NCI-H2029 treated with DMSO at 0.1 percent for 48 hours (cell line): ENCODE measurements around the gene HOXA10.

Experiments
- DNase-seq: peaks from one replicate; lab custom pipeline; 2025; lab: John Stamatoyannopoulos, UW

Gene HOXA10

DNA sequence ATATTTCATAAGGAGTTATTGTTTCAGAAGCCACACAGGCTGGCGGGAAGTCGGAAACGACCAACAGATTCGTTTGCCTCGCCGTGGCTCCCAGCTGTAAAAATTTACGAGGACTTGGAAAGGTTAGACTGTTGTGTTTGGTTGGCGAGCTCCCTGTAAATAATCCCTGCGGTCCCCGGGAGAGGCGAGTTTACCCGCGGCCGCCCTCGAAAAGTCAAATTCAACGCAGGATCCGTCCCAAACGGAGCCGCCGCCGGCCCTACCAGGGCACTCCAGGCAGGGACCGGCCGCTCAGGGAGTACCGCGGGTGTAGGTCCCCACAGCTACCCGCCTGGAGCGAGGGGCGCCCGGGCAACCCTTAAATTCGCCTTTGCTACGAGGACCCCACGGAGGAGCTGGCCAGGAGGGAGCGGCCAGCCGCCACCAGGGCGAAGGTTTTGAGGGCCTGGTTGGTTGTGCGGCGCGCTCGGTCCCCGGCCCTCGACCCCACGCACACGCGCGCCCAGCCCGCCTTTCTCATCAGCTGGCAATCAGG lies 8.1 kb downstream of the HOXA10 start:
- no peak for DNase-seq

DNA sequence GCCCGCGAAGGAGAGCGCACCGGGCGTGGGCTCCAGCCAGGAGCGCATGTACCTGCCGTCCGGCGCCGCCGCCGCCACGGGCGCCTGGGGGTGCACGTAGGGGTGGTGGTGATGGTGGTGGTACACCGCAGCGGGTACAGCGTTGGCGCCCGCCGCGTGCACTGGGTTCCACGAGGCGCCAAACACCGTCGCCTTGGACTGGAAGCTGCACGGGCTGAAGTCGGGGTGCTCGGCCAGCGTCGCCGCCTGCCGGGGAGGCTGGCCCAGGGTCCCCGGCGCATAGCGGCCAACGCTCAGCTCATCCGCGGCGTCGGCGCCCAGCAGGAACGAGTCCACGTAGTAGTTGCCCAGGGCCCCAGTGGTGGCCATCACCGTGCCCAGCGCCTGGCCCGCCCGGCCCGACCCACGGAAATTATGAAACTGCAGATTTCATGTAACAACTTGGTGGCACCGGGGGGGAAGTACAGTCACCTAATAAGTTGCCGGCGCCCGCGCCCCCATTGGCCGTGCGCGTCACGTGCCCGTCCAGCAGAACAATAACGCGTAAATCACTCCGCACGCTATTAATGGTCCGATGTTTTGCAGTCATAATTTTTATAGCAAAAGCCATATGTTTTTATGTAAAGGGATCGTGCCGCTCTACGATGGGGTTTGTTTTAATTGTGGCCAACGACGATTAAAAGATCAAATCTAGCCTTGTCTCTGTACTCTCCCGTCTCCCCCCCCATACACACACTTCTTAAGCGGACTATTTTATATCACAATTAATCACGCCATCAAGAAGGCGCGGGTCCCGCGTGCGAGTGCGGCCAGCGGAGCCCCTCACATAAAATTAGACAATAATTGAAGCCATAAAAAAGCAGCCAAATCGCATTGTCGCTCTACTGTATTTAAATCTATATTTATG lies 8.8 kb downstream of the HOXA10 start, which contains the start of gene HOXA9:
HOXA9 (minus strand) TSS at position 449 of the 907 bp plus-strand sequence; CDS start at position 369, 80 bp downstream.
- DNase-seq = no peak

DNA sequence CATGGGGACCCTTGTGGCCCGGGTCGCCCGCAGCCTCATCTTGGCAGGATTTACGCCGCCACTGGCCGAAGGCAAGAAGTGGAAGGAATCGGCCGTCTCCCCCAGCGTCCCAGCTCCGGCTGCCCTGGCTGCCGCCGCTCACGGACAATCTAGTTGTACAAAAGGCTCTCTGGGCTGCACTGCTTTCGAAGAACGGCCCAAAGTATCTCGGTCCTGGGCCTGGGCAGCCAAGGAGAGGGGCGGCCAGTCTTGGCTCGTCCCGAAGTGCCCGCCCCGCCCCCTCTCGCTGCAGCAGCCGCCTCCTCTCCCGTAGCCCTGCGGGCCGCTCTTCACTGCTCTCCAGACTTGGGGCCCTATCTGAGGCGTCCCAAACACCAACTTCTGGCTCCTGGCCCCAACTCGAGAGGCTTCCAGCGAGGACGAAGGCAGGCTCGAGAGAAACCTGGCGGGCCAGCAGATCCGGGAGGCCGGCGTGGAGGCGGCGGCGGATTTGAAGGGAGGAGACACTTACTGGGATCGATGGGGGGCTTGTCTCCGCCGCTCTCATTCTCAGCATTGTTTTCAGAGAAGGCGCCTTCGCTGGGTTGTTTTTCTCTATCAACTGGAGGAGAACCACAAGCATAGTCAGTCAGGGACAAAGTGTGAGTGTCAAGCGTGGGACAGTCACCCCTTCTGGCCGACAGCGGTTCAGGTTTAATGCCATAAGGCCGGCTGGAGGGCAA lies 9.6 kb downstream of the HOXA10 start:
- no peak for DNase-seq

DNA sequence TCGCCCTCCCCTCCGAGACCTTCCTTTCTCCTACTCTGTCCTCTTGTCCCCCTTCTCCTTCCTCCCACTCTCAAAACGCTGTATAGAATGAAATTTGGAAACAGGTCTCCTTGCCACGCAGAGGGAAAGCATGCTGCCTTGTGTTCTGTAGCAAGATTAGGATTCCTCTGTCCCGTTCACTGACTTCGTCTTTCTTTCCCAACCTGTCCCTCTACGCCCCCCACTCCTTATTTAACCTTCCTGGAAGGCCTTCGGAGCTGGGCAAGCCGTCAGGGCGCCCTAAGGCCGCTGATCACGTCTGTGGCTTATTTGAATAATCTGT lies 10.1 kb downstream of the HOXA10 start:
- no peak for DNase-seq

DNA sequence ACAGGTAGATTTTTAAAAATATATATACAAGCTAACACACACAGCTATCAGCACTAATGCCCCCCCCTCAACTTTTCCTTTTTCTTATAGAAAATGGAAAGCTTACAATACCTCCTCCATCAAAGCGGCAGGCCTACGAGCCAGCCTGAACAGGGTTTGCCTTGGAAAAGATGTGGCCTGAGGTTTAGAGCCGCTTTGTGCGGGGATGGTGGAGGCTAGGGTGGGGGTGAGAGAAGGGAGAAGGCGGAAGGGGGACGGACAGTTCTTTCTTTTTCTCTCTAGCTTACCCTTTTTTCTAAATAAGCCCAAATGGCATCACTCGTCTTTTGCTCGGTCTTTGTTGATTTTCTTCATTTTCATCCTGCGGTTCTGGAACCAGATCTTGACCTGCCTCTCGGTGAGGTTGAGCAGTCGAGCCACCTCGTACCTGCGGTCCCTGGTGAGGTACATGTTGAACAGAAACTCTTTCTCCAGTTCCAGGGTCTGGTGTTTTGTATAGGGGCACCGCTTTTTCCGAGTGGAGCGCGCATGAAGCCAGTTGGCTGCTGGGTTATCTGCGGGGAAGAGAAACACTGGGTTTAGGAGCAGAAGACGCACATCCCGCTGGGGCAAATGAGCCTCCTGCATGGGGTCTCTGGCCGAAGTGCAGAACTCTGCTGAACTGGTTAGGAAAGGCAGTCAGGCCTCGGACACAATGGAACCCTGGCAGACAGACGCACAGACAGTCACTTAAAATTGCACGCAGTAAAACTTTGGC lies 10.7 kb downstream of the HOXA10 start:
- no peak for DNase-seq

DNA sequence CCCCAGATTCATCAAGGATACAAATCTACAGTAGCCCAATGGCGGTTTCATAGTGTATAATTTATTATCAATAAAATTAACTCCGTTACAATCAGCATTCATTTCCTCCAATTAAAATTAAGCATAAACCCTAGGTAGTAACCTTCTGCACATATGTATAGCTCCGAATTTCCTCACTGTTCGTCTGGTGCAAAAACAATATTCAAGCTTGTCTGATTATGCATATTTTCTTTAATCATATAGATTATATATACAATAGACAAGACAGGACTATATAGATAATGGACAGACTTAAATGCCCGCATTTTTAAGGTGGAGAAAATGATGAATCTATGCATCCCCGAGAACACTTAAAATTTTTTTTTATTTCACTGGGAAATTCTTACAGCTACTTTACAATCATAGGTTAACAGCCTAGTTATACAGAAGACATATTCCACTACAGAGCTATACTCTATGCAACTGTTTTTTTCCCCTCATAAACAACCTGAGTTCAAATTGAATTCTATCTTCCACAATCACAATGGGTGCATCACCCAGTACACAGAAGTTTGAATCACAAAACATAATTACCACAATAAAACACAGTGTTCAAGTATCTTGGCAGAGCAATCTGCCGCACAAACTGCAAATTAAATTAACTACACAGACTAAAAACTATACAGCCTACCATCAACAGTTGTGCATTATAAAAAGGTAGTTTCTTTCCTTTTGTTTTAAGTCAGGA lies 11.4 kb downstream of the HOXA10 start:
- no peak for DNase-seq

DNA sequence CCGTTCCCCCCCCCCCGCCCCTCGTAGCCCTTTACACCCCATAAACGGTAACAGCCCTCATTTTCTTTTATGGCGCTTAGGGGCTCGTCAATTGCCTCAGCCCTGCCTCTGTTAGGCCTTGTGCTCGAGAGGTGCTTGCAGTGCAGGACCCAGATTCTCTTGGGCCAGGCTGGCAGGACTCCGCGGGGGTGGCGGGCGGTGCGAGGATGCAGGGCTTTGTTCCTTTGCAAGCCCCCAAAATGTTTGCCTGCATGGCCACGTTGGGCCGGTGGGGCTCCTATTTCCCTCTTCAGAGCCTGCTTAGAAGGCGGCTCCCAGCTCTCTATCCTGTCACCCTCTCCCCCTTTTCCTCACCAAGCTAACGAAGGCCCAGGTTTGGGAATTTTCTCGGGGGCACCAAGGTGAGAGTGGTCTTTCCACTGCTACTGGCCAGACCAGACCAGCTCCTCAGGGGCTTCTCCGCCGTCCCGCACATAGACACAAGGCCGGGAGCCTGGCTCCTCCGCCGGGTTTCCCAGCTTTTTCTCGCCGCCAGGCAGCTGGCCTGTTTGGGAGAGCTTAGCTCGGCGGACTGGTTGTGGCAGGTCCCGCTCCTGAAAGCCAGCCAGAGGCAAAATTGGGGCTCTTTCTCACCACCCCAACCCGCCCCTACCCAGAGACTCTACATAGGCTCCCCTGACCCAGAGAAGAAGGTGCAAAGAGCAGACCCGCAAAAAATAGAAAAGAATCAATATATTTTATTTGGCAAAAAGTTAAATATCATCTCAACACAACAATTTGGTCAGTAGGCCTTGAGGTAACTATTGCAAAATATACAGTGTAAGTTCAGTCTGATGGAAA lies 12.2 kb downstream of the HOXA10 start:
- no peak for DNase-seq

DNA sequence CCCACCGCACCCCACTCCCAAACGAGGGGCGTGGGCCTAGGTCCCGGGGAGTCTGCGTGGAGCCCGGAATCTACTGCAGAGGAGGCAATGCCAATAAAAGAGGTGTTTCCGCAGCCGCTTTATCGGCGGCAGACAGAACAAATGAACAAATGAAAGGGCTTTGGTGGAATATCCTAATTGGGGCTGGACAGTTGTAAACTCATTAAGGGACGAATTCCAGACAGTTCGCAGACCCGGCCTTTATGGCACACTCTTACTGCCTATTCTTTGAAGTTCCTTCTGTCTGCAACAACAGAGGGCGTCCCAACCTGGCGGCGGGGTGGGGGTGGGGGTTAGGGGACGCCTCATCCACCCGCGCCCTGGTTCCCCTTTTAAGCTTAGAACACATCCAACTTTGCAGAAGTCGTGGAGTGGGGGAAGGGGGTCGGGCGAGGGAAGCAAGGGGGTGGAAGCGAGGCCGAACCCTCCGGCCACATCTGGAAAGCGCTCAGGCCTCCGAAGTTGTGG lies 12.9 kb downstream of the HOXA10 start:
- no peak for DNase-seq

DNA sequence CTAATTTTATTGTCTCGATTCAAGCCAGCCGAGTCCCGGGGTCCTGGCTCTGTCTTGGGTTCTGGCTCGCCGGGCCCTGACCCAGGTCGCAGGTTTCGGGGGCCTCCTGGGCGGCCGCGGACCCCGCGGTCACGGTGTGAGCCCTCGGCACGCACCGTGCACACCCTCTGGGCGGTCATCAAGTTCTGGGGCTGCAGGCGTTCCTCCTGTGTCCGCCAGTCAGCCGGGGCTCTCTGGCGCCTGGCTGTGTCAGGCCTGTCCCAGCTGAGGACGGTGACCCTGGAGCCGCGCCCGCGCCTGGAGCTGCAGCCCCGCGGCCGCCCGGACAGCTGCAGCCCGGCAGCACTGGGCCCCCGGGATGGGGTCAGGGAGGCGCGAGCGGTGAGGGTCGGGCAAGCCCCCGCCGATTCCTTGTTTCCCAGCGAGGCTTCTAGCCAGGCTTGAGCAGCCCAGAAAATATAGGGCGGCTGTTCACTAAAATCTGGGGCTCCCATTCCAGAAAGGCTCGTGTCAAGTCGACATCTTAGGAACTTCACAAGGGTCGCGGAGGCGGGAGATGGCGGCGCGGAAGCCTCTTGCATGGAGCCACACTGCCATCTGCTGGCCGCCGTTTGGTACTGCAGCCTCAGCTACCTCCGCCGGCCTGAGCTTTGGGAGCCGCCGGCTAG lies 13.4 kb downstream of the HOXA10 start:
- peak; percentile 5 for DNase-seq

DNA sequence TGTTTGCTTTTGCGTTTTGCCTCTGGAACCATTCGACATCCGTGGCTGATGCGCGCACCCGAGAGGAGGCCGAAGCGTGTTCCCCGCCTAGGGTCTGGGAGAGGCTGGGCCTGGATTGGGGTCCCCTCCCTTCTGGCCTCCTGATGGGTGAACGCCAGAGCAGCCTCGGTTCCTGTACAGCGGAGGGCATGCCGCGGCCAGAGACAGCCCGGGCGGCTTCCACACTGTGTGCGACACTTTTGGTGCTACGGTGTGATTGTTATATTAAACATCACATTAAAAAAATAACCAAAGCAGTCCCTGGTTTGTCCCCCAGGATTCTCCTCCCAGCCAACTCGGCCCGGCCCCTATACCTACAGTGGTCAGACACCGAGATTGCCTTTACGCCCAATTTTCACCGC lies 14.0 kb downstream of the HOXA10 start:
- DNase-seq = no peak

DNA sequence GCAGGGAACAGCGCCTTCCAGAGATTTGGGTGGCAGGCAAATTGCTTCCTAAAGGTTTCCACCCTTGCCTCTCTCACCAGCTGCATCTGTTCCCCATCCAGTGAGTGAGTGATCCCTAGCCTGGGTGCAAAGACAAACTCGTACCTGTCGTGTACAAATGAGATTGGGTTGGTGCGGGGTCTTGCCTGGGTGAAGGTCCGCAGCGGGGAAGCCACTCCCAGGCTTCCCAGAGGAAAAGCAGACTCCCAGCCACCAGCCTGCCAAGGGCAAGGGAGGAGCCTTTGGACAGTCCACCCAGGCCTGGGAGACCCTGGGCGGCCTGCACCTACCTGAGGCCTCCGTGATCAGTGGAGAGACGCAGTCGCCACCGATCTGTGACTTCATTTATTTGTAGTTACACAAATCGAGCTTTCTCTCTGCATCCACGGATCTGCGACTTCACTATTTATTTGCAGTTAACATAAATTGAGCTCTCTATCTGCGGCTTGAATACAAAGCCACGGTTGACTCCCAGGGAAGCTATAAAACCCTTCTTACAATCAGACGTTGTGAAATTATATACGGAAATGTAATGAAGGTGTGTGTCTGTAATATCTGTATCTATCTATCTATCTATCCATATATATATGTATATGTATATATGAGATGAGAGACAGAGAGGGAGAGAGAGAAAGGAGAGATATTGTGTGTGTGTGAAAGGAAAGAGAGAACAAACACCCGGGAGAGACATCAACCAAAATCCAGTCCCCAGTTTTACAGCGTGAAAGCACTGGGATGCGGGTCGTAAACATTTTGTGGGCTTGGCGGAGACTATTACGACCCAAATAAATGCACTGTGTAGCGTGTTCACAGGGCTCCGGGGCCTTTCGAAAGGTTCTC lies 14.6 kb downstream of the HOXA10 start:
- no peak for DNase-seq

DNA sequence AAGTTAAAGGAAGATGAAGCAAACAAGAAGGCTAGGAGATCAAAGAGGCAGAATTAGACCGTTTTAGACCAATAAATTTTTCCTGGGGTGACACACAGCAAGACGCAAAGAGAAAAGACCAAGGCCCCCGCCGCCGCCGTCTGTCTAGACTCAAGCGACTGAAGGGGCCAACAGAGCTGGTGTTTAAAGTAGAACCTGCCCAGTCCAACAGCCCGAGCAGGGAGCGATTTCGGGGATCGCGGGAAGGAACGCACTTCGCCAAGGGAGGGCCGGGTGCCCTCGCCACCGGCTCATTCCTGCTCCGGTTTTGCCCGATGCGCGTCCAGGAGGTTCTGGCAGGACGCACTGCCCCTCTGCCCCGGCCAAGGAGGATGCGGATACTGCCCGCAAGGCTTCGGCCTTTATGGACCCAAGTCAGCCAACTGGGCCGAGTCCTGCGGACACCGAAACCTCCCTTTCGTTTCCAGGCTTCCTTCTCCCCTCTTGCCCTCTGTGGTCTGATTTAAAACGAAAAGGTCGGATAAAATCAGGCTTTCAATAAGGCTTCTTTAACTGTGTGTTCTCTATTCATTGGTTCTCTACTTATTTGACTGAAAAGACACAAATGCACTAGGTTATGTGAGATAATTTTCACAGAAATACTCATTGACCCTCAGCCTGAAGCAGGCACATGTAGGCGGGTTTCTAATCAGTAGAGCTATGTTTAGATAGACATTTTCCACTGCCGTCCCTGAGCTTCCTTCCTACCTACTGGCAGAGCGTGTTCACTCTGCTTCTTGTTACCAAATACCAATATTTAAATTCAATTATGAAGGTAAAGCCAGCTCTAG lies 15.5 kb downstream of the HOXA10 start:
- DNase-seq = no peak

DNA sequence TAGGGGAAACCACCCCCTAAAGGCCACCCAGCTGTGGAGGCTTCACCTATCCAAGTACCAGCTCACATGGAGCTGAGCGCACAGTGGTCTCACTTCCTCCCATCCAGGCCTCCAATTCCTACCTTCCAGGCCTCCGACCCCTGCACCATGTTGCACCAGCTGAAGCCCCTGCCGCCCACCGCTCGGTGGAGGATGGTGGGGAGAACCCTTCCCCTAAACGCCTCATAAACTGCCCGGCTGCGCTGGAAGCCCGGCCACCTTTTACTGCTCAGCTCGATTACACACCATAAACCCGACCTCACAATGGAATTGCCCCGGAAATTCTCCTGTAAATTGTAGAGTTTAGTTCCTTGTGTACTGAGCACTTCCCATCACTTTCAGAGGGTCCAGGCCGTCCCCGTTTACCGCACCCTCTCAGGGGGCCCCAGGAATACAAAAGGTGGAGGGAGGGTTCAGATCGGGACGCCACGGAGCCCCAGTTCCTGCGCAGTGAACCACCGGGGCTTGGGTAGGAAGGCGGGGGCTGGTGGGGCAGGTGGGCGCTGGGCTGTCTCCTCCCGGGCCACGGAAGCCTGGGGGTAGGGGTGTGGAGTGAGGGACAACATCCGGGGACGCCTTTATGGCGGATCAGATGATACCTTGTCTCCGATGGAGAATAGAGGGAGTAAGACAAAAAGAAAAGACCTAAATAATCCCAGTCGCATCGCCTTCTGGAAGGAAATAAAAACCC lies 16.3 kb downstream of the HOXA10 start:
- DNase-seq = no peak

DNA sequence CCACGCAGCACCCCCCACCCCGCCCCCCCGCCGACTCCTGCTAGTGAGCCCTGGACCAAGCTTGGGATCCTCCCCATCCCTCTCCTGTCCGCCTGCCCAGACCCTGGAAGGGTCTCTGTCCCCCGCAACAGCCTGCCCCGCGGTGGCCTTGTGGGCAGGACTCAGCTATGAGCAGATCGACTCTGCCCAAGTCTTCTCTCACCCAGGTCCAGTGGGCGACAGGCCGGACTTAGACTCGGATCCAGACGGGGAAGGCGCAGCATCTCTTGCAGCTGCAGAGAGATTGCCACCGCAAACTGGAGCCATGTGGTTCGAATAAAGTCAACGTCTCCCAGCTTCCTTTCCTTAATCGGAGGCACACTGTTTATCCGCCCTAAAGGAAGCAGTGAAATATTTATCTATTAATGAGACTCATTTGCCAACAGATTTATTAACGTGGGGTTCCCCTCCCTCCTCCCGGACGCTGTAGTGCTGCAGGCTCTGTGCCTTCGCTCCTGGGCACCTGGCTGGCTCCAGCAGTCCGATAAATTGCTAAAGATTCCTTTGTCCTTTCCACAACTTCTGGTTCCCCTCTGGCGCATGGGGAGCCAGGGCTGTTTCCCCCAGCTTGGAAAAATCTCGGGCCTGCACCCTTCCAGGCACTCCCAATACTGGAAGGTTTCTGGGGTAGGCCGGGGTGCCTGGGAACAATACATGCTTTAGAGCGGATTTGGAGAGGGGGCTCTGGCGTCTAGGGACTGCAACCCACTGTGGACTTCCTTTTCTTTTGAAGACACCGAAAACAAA lies 17.0 kb downstream of the HOXA10 start:
- no peak for DNase-seq

DNA sequence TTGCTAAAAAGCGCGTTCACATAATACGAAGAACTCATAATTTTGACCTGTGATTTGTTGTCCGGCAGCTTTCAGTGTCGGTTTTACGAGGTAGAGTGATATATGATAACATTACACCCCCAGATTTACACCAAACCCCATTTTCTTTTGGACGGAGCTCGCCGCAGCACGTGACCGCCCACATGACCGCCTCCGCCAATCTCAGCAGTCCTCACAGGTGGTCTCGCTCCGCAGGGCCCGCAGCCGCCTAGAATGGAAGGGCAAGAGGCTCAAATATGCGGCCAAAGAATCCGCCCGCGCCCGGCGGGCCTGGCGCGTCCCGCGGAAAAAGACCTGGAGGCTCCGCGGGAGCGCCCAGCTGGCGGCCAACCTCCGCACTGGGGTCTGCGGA lies 17.6 kb downstream of the HOXA10 start, which contains the start of gene HOXA7:
HOXA7 (minus strand) TSS at position 168 of the 391 bp plus-strand sequence; CDS start at position 38, 130 bp downstream.
- DNase-seq = no peak

DNA sequence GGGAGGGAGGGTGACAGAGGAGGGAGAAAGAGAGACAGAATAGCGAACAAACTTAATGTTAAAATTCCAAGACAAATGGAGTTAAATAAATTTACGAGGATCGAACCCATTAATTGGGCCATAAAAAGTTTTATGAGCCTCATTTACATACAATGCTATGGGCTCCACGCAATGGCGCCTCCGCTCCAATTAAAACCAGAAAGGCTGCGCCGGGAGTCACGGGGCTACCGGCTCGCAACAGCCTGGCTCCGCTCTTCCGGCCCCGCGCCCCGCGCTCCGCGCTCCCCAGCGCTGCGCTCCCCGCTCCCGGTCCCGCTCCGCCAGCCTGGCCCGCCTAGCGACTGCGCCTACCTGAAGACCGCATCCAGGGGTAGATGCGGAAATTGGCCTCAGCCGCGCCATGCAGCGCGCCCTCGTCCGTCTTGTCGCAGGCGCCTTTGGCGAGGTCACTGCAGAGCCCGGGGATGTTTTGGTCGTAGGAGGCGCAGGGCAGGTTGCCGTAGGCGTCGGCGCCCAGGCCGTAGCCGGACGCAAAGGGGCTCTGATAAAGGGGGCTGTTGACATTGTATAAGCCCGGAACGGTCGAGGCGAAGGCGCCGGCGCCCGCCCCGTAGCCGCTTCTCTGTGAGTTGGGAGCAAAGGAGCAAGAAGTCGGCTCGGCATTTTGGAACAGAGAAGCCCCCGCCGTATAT lies 18.2 kb downstream of the HOXA10 start:
- DNase-seq = no peak
